ENCODE data around the gene EIF3A. TPM values are rescaled to one million over a fixed set of nuclear protein-coding genes. Genes with fewer than 3 reads are reported as not detected.

Gene EIF3A
- total and polyA plus RNA-seq, 4 donors, result 37.1 to 101 (median 80.5) TPM

DNA sequence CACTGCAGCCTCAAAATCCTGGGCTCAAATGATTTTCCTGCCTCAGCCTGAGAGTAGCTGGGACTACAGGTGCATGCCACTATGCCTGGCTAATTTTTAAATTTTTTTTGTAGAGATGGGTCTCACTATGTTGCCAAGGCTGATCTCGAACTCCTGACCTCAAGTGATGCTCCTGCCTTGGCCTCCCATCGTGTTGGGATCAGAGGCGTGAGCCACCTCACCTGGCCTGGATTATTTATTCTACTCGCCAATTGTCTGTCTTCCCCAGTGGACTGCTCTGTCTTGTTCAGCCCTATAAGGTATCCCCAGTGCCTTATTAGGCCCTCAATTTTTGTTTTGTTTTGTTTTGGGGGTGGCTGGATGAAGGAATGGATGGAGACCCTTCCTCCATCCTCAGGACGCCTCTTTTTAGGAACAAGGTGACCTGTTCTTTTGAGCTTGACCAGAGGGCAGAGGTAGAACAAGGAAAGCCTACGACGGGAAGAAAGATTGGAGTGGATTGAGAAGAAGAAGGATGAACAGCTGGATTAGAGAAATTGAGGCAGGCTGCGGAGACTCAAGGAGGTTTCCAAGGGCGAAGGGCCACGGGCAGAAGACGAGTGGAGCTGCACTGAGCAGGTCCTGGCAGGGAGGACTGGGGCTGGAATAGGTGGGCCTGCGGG is 22.8 kb upstream of the EIF3A start:
- TF ChIP-seq, protein P1, sequence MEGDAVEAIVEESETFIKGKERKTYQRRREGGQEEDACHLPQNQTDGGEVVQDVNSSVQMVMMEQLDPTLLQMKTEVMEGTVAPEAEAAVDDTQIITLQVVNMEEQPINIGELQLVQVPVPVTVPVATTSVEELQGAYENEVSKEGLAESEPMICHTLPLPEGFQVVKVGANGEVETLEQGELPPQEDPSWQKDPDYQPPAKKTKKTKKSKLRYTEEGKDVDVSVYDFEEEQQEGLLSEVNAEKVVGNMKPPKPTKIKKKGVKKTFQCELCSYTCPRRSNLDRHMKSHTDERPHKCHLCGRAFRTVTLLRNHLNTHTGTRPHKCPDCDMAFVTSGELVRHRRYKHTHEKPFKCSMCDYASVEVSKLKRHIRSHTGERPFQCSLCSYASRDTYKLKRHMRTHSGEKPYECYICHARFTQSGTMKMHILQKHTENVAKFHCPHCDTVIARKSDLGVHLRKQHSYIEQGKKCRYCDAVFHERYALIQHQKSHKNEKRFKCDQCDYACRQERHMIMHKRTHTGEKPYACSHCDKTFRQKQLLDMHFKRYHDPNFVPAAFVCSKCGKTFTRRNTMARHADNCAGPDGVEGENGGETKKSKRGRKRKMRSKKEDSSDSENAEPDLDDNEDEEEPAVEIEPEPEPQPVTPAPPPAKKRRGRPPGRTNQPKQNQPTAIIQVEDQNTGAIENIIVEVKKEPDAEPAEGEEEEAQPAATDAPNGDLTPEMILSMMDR (IDR thresholded peaks at IDR 0.05; ENCODE audit: control extremely low read depth, extremely low read depth), result no peak
- no peak overlapping the region for H3K9ac ChIP-seq (ENCODE audit: insufficient read depth in 1 of 2, low read length in 2 of 2)
- no peak for ATAC-seq (ENCODE audit: insufficient read depth, low FRiP score)
- H3K27me3 ChIP-seq (ENCODE audit: control insufficient read depth in 3 of 3, insufficient read depth in 3 of 3, low read length in 2 of 3), result no peaks in the 10 kb centered on the region
- peaks cover 0 to 11% (median 2%) of the 10 kb centered on the region in 5 donors for H3K4me1 ChIP-seq (ENCODE audit: control insufficient read depth in 5 of 5, insufficient read depth in 5 of 5, low read length in 5 of 5)
- H3K27ac ChIP-seq (ENCODE audit: low read depth in 1 of 2, low read length in 1 of 2), result no peak overlapping the region
- peaks cover 0 to 4% (median 1%) of the 10 kb centered on the region in 4 donors for H3K36me3 ChIP-seq (ENCODE audit: control insufficient read depth in 4 of 4, insufficient read depth in 4 of 4, low read length in 4 of 4)
- H3K4me3 ChIP-seq, result no peak overlapping the region
- H3K9me3 ChIP-seq (ENCODE audit: control insufficient read depth in 4 of 4, insufficient read depth in 3 of 4, low read length in 3 of 4), result no peaks in the 10 kb centered on the region
- 60 to 70% methylated on average over 12 of the region's 12 CpGs for WGBS, 2 donors
- peak in 1 of 3 donors; percentile 14 for DNase-seq

DNA sequence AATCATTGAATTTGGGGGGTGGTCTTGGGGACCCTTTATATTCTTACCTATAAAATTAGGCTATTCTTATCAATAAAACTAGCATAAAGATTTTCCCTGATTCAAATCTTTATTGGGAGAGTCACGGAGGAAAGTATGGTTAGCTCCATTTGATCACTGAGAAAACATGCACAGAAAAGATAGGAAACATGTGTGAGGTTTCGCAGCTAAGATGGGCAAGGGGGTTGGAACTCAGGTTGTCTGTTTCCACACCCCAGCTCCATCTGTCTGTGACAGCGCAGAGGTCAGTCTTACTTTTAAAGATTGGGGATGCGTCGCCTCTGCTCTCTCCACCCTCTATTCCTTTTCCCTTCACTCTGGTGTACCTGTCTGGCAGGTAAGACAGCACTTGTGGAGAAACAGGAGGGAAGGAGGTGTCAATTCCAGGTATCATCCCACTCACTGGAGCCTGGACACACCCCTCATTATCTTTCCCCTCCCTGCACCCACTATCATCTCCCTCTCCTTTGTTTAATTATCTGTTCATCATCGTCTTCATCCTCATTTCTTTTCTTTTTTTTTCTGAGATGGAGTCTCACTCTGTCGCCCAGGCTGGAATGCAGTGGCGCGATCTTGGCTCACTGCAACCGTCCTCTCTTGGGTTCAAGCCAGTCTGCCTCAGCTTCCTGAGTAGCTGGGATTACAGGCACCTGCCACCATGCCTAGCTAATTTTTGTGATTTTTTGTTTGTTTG is 20.9 kb upstream of the EIF3A start:
- Histone ChIP-seq H3K4me1 (ENCODE audit: control insufficient read depth in 5 of 5, insufficient read depth in 5 of 5, low read length in 5 of 5) (peaks cover 0 to 11% (median 2%) of the 10 kb centered on the region in 5 donors), H3K9me3 (ENCODE audit: control insufficient read depth in 4 of 4, insufficient read depth in 3 of 4, low read length in 3 of 4) (no peaks in the 10 kb centered on the region), H3K9ac (ENCODE audit: insufficient read depth in 1 of 2, low read length in 2 of 2) (no peak overlapping the region), H3K36me3 (ENCODE audit: control insufficient read depth in 4 of 4, insufficient read depth in 4 of 4, low read length in 4 of 4) (peaks cover 0 to 2% (median 0%) of the 10 kb centered on the region in 4 donors), H3K4me3 (no peak overlapping the region), H3K27ac (ENCODE audit: low read depth in 1 of 2, low read length in 1 of 2) (peak overlapping the region in 1 of 2 donors; percentile 20), H3K27me3 (ENCODE audit: control insufficient read depth in 3 of 3, insufficient read depth in 3 of 3, low read length in 2 of 3) (no peaks in the 10 kb centered on the region)
- TF ChIP-seq, protein P1 (IDR thresholded peaks at IDR 0.05; ENCODE audit: control extremely low read depth, extremely low read depth), result no peak
- ATAC-seq (ENCODE audit: insufficient read depth, low FRiP score), result no peak
- no peak for DNase-seq
- 69 to 80% methylated on average over 10 of the region's 10 CpGs for WGBS, 2 donors

DNA sequence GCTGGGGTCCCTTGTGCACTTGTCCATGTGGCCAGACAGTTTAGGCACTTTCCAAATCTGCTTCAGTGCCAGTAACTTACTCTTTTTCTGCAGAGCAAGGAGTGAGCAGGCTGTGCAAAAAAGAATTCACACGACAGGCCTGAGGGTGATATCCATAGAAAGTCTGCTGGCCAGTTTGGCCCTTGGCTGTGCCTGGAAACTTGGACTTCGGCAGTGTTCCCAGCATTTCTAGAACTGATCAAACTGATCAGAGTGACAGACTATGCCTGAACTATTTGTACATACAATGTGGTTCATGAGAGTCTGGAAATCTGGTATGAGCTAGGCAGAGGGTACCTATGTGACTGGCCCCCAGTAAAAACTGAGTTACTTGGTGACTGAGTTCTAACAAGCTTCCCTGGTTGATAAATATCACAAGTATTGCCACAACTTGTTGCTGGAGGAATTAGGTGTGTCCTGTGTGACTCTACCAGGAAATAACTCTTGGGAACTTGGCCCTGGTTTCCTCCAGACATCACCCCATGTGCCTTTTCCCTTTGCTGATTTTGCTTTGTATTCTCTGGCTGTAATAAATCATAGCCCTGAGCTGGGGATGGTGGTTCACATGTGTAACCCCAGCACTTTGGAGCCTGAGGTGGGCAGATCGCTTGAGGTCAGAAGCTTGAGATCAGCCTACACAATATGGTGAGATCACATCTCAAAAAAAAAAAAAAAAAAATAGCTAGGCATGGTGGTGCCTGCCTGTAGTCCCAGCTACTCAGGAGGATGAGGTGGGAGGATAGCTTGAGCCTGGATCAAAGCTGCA is 20.0 kb upstream of the EIF3A start:
- WGBS, 2 donors, result 71 to 91% methylated on average over 3 of the region's 3 CpGs
- DNase-seq (no peak), ATAC-seq (ENCODE audit: insufficient read depth, low FRiP score) (no peak)
- Histone ChIP-seq H3K9me3 (ENCODE audit: control insufficient read depth in 4 of 4, insufficient read depth in 3 of 4, low read length in 3 of 4) (no peaks in the 10 kb centered on the region), H3K27me3 (ENCODE audit: control insufficient read depth in 3 of 3, insufficient read depth in 3 of 3, low read length in 2 of 3) (no peaks in the 10 kb centered on the region), H3K36me3 (ENCODE audit: control insufficient read depth in 4 of 4, insufficient read depth in 4 of 4, low read length in 4 of 4) (no peaks in the 10 kb centered on the region), H3K9ac (ENCODE audit: insufficient read depth in 1 of 2, low read length in 2 of 2) (no peak overlapping the region), H3K4me3 (no peak overlapping the region), H3K27ac (ENCODE audit: low read depth in 1 of 2, low read length in 1 of 2) (peak overlapping the region in 1 of 2 donors; percentile 63), H3K4me1 (ENCODE audit: control insufficient read depth in 5 of 5, insufficient read depth in 5 of 5, low read length in 5 of 5) (peaks cover 0 to 10% (median 1%) of the 10 kb centered on the region in 5 donors)
- TF ChIP-seq, protein P1 (IDR thresholded peaks at IDR 0.05; ENCODE audit: control extremely low read depth, extremely low read depth), result no peak

All from lung (tissue), 12 donors.